Smooth muscle cell of the umbilical artery (primary cell): ENCODE results near the gene SPP2. TPM values are rescaled to one million over a fixed set of nuclear protein-coding genes. Genes with fewer than 3 reads are reported as not detected.

ENCODE experiments used
- total RNA-seq: library from RNA; depleted of rRNA; stranded (reverse); fragments of >200 nt; gene quantifications from 2 replicates; pipeline ENCODE4 v1.2.3, GENCODE V29; 2014

The SPP2 gene, protein sequence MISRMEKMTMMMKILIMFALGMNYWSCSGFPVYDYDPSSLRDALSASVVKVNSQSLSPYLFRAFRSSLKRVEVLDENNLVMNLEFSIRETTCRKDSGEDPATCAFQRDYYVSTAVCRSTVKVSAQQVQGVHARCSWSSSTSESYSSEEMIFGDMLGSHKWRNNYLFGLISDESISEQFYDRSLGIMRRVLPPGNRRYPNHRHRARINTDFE
- not detected in 2 replicates for total RNA-seq

DNA sequence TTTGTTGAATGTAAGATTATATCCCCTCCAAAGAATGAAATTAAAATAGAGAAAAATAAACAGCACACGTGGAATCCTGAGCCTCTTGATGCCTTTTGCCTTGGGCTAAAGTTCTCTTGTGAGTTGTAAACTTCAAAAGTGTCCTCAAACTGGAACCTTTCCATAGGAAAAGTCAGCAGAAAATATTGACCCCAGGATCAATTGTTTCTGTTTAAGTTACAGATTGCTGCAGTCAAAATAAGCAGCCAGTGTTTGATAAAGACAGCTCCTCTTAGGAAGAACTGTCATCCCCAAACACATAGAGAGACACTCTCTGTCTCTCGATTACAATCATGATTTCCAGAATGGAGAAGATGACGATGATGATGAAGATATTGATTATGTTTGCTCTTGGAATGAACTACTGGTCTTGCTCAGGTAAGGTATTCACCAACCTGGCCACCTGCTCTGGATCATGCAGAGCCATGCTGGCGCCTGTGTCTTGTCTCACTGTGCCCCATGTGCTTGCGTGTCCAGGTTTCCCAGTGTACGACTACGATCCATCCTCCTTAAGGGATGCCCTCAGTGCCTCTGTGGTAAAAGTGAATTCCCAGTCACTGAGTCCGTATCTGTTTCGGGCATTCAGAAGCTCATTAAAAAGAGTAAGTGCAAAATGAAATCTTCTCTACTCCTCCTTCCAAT lies at the start of gene SPP2:
SPP2 (plus strand) TSS at position 248 of the 681 bp plus-strand sequence; CDS start at position 333, 85 bp downstream.

Other genes starting within 250 kb of the SPP2 start
- gene HJURP, start 196.2 kb upstream of the SPP2 start, total RNA-seq = 1.5 and 9.4 TPM in 2 replicates
- not detected in 2 replicates for gene TRPM8, start 133.3 kb upstream of the SPP2 start, total RNA-seq